Stimulated activated CD4-positive, alpha-beta T cell treated with anti-CD3 and anti-CD28 coated beads, TNF-alpha, amount 100 ng/mL, for 24 hours (primary cell): ENCODE data around the gene NBAS.
A peak's percentile ranks its signal among the peaks of the same experiment; 100 is the strongest.
"Not testable (repeated sequence)": the region's sequence is repeated elsewhere in the genome, so short reads cannot be mapped to it uniquely, and the experiment has no call there.

Experiments
- DNase-seq, 3 experiments: peaks; one replicate each; pipeline ENCODE4 v3.0.0-alpha.2; 2020; ENCODE audit warnings: low read depth in 3 of 3

The NBAS gene

DNA sequence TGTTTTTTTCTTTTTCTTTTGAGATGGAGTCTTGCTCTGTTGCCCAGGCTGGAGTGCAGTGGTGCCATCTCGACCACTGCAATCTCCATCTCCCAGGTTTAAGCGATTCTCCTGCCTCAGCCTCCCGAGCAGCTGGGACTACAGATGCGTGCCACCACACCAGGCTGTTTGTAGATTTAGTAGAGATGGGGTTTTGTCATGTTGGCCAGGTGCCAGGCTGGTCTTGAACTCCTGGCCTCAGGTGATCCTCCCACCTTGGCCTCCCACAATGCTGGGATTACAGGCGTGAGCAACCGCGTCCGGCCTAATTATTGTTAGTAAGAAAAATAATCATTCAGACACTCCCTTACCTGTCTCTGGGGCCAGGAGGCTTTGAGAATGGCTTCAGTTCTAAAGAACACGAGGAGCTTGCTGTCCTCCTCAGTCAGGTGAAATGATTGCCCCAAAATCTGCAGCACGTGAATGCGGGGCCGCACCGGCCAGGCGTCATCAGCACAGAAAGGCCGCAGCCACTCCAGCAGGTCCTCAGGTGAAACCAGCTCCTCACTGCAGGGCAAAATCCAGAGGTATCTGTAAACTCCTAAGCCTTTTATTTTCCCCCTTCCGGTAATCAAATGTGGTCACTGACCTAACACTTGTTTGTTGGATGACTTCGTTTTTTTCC is 342.6 kb downstream of the NBAS start:
- DNase-seq: no peak

DNA sequence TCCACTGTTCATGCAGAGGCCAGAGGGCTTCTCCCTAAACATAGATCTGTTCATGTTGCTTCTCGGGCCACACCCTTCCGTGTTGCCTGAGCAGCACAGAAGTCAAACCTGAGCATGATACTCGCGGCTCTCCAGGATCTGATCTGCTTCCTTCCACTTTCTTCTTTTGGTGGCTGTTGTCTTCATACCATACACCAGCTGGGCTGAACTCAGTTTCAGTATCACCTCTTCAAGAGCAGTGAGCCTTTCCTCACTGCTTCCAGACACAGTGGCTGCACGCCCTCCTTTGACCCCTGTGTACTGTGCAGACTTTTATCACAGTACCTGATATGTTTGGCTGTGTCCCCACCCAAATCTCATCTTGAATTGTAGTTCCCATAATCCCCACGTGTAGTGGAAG is 348.9 kb downstream of the NBAS start:
- DNase-seq: no peak

DNA sequence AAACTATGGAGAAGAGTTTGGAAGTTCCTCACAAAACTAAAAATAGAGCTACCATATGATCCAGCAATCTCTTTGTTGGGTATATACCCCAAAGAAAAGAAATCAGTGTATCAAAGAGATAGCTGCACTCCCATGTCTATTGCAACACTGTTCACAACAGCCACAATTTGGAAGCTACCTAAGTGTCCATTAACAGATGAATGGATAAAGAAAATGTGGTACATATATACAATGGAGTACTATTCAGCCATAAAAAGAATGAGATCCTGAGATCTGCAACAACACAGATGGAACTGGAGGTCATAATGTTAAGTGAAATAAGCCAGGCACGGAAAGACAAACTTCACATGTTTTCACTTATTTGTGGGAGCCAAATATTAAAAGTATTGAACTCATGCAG is 350.6 kb downstream of the NBAS start:
- not testable (repeated sequence) for DNase-seq

DNA sequence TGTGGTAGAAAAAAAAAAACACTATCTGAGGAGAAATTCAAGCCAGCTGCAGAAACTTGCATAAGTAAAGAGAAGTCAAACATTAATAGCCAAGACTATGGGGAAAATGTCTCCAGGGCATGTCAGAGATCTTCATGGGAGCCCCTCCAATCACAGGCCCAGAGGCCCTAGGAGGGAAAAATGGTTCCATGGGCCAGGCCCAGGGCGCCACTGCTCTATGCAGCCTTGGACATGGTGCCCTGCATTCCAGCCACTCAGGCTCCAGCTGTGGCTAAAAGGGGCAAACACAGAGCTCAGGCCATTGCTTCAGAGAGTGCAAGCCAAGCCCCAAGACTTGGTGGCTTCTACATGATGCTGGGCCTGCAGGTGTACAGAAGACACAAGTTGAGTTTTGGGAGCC is 354.7 kb downstream of the NBAS start:
- DNase-seq: no peak

DNA sequence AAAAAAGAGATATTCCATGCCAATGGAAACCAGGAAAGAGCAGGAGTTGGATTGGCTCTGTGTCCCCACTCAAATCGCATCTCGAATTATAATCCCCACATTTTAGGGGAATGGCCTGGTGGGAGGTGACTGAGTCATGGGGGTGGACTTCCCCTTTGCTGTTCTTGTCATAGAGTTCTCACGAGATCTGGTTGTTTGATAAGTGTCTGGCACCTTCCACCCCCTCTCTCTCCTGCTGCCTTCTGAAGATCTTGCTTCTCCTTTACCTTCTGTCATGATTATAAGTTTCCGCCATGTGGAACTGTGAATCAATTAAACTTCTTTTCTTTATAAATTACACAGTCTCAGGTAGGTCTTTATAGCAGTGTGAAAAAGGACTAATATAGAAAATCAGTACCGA is 355.6 kb downstream of the NBAS start:
- peak in 2 of 3 experiments; percentile 9 to 10 for DNase-seq

DNA sequence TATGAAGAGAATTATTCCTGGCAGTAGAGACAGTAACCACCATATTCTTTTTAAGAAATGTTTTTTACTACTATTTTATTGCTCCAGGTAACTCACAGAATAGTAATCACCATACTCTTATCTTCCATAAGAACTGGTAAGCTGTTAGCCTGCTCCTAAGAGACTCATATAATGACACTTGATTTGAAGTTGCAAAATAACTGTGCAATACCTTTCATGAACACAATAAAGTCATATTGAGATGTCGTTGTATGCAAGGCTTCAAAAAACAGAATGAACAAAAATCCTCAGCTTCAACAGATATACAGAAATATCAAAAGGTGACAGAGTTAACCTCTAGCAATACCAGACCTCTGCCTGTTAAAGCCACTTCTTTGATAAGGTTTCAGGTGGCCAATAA is 360.1 kb downstream of the NBAS start:
- no peak for DNase-seq

DNA sequence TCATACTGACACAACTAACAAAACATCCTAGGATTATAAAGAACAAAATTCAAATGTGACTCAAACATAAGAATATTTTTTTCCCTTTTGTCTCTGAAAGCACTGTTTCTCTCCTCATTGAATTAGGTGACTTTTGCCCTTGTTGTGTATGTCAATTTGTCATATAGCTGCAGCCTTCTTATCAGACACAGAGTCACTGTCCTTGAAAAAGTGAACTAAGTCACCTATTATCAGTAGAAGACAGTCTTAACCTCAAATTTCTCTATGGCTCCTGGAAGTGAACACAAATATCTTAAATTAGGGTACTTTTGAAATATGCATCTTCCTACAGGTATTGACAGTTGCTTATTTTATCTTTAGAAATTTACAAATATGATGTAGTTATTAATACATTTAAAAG is 360.6 kb downstream of the NBAS start:
- DNase-seq: no peak

DNA sequence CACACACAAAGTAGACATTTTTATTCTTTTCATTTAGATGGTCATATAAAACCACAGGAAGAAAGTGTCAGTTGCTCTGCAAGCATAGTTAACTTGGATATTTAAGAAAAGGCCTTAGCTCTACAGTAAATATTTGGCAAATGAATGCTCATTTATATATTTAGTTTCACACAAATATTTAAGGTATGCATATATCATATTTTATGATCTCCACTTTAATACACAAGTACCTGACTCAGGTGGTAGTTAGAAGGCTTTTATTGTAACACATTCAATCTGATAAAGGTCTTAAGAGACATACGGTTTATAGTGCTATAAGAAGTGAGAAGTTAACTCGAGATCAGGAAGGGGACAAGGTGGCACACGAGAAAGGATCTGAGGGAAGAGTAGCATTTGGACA is 363.1 kb downstream of the NBAS start:
- DNase-seq: no peak

DNA sequence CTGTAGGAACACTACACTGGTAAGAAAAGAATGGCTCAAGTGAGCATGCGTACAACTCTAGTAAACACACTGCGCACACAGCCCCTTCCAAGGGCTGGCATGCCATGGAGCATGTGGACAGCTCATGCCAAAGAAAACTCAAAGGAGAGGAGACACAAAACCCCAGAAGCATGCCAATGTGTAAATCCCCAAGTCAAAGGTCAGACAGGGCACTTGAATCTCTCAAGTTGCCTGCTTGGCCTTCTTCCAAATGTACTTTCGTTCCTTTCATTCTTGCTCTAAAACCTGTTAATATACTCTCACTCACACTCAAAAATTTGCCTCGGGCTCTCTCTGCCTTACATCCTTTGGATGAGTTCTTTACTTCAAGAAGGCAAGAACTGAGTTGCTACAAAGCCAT is 365.3 kb downstream of the NBAS start:
- DNase-seq: no peak

DNA sequence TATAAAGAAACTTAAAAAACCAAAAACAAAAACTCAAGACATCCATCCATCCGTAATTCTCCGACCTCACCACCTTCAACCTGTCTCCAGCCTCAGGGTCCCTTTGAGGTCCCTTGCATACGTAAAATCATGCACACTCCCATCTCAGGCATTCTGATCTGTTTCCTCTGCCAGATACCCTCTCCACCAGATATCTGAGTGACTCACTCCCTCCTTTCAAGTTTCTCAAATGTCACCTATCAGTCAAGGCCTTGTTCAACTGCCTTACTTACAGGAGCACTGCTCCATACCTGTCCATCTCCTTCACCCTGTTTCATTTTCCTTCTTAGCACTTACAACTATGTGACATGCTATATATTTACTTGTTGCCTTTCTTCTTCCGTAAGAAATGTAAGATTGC is 369.3 kb downstream of the NBAS start:
- DNase-seq: no peak

DNA sequence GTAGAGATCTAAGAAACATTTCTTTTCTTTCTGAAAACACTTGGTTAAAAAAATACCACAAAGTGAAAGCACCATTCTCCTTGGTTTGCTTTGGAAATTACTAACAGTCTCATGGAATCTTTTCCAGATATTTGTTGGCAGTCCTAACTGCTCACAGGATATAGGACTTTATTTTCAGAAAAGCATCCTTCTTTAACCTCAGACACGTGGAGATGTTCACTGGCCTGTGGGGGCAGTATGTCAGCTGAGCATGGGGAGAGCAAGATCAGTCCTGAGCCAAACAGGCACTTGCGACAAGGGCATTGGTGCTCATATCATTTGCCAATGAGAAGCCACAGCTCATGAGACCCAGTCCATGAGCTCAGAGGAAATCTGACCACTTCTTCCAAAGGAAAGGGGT is 371.9 kb downstream of the NBAS start:
- no peak for DNase-seq

DNA sequence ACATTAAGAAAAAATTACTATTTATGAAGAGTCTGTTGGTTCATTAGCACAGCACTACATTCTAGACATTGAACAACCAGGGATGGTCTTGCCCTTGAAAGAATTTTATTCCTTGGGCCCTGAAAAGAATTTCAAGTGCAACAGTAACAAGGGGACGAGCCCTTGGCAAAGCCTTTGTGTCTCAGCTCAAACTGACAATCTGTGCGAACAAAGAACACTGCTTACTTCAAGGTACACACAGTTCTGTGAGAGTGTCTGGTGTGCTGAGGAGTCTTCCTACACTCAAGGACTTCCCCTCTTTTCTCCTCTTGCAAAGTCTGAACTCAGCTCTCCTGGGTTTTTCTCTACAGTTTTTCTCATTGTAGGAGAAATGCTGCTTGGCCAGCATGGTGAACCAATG is 373.4 kb downstream of the NBAS start:
- DNase-seq: no peak

DNA sequence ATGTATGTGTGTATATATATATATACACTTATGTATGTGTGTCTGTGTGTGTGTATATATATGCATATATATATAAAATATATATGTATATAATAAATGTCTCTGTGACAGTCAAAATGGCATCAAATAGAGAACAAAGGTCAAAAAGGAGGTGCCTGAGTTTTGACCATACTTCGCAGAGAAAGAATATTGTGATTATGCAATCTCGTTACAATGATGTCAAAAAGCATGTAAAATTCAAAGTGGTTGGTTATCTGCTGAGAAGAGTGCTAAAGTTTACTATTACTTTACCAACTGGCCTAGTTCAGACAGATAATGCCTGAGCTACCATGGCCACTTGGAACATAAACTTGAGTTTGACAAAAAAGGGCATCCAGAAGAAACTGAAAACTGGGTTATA is 375.0 kb downstream of the NBAS start:
- DNase-seq: no peak

DNA sequence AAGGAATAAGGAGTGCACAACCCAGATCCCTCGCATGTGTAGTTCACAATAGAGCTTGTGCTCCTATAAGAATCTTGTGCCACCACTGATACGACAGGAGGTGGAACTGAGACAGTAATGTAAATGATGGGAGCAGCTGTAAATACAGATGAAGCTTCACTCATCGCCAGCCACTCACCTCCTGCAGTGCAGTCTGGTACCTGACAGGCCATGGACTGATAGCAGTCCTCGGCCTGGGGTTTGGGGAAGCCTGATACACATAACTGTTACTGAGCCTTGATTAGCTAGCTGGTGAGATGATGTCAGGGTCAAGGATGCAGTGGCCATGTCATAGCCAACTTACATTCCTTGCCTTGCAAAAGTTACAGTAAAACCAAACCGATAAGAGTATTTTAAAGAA is 376.6 kb downstream of the NBAS start:
- no peak for DNase-seq

DNA sequence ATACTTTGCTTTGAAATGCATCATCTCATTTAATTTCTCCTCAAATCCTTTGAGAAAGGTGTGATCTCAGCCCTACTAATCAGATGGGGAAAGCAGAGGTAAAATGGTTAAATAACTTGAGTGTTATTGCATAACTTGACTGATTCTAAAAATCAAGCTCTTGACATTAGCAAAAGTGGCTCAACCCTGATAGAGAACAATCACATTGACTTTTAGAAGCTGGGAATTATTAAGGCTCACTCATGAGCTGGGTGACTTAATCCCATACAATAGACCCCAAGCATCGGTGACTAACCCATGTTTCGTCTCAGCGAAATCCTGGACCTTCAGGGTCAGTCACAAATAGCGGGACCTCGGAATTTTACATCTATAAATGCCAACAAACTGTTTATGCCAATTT is 378.9 kb downstream of the NBAS start:
- DNase-seq: no peak

DNA sequence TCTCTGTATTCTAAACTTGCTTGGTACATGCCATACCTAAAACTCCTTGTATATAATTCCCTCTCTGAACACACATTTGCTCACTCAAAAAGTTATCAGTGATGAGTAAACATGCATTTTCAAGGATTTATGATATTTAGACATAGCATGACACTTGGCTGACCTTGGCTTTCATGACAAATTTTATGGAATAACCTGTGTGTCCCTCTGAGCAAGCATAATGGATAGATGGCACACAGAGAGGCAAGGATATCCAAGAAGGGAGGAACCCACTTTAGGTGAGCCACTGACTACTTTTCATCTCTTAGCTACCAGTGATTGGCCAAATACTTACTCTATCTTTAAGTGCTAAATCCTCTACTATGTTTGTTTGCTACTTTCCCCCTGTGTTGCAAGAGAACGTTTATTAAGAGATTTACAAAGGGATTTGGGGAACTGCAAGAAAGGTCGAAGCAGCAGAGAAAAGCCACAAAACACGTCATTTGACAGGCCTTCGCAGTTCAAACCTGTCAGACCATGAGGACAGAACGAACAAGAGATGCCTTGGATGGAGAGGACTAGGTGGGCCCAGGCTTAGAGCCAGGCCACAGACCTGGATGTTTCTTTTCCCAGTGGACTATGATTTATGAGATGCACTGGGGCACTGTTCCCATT is 379.9 kb downstream of the NBAS start:
- DNase-seq: no peak

DNA sequence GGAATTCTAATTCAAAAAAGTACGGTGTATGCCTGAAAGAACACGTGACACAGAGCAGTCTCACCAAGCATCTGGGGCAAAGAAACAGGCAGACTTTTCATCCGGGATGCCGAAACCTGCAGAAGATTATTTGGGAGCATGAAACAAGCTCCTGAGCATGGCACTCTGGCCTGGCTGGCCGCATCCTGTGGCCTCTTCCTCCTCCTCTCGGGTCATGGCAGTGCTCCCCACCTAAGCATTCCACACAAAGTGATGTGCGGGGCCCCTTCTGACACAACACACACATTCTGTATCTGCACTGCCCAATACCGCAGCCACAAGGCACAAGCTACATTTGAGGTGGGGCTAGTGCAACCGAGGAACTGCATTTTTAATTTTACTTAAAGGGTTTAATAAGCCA is 380.8 kb downstream of the NBAS start:
- no peak for DNase-seq

DNA sequence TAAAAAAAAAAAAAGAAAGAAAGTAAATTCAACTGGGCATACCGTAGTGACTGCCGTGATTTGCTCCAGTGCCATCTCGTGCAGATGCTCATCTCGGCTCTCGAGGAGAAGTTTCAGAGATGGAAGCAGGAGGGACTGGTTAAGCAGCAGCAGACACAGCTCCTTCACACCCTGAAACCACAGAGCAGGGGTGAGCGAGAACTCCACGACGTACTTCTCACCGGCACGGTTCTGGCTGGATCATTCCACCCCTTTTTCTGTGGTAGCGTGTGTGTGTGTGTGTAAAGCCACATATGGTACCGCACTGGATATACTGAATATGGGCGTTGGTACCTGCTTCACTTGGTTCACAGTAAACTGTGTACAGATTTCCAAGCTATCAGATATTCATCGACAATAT is 382.2 kb downstream of the NBAS start:
- no peak for DNase-seq

DNA sequence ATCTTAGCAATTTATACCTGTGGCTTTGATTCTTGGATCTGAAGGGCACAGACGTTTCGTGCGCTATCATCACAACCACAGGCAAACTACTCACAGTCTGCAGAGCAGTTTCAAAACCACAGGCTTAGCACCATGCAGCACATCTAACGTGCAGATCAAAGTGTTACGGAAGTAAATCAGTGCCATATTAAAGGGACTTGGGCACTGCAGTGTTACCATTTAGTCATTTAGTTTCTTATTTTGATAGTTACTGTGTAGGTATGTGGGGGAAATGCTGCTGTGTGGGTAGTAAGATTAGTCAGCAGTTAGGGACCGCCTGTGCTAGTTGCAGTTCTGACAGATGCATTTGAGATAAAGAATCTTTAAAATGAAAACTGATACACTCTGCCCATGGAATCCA is 384.0 kb downstream of the NBAS start:
- DNase-seq: peak; percentile 42 to 64 (median 52)

DNA sequence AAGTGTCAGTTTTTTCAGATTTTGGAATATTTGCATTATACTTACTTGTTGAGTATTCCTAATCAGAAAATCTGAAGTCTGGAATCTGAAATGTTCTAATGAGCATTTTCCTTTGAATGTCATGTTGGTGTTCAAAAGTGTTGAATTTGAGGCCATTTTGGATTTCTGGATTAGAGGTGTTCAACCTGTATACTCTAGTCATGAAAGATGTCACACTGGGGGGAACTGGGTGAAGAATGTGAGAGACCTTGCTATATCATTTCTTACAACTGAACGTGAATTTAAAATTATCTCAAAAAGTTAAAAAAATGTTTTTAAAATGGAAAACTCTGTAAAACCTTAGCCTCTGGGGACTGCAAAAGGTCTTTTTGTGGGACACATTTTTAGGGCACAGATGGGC is 384.5 kb downstream of the NBAS start:
- DNase-seq: no peak

DNA sequence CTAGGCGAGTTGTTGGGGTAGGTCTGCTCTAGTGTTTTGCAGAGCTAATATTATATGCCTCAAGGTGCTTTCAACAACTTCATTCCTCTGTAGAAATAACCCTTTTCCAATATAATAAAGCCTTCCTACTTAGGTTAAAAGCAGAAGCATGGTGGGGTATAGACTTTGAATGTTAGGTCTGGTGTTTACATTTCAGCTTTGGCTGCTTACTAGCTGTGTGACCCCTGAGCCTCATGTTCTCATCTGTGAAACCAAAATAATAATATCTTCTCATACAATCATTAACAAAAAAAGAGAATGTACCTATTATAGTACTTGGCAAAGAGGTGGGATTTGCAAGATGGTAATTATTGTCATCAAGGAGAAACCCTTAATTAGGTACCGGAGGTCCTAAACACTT is 386.6 kb downstream of the NBAS start:
- DNase-seq: no peak

DNA sequence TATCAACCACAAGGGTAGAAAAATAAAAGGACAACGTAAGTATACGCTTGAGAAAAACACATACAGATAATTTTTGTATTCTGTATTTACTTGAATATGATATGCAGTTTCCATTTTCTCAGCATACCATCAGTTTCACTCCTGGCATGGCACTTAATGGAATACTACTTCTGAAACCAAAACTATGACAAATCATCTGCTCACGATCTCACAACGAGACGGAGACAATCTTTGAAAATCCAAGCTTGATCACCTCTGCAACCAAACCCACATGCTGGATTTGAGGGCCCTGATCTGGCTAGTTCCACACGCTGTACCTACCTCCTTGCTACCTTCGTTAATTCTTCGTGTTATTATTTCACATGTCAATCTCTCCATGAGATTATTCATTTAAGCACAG is 387.6 kb downstream of the NBAS start:
- DNase-seq: peak in 1 of 3 experiments; percentile 6

DNA sequence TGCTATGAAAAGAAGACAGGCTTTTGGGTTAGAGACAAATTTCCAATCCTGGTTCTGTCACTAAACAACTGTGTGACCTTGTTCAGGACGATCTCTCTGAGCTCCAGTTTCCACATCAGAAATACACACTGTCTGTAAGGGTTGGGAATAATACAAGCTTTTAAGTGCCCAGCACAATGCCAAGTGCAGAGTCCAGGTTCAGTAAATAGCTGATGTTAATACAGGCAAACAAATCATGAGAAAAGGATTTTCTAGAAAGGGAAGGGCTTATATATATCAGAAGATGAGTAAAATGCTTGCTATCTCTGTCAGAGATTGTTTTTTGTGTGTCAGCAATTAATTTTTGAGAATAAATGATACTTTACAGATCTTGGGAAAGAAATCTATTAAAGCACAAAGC is 388.3 kb downstream of the NBAS start:
- no peak for DNase-seq
